GM12892 (cell line): ENCODE data around the gene AK9.

Source experiments
- POLR2A ChIP-seq: IDR thresholded peaks from 2 replicates; pipeline ENCODE4 v1.6.1; 2011; ENCODE audit warnings: low read depth, low read length, control low read depth
- TAF1 ChIP-seq: IDR thresholded peaks from 2 replicates; pipeline ENCODE4 v1.6.1; 2011; ENCODE audit warnings: low read depth, mild to moderate bottlenecking, control low read depth, low read length, borderline replicate concordance

- TF ChIP-seq POLR2A (no peak), TAF1 (no peak)
Observed at GRCh38 chr6:109713097-109713496, 22.1 kb upstream of the AK9 start.
